Tibial nerve (tissue), 4 donors: ENCODE results near the gene CAVIN3. TPM values are rescaled to one million over a fixed set of nuclear protein-coding genes. Genes with fewer than 3 reads are reported as not detected.

Source experiments
- DNase-seq, 2 donors: peaks; one replicate each; pipeline ENCODE4 v3.0.0-alpha.2; 2019; ENCODE audit warnings: low spot score in 2 of 2
- H3K27ac ChIP-seq, 4 donors: fragments of 200-600 bp; sonication (generic) in 3 of 4; one replicate each; pipeline ENCODE4 v1.5.1; 2017 to 2019; ENCODE audit warnings: mild to moderate bottlenecking in 1 of 4
- H3K27me3 ChIP-seq, 2 donors: fragments of 200-600 bp; sonication (generic) in 1 of 2; one replicate each; pipeline versions ENCODE4 v1.5.1 to v1.6.0; 2017 to 2019
- H3K36me3 ChIP-seq, 3 donors: fragments of 200-600 bp; sonication (generic); one replicate each; pipeline ENCODE4 v1.5.1; 2018 to 2019
- H3K4me1 ChIP-seq, 4 donors: fragments of 200-600 bp; sonication (generic) in 3 of 4; one replicate each; pipeline ENCODE4 v1.5.1; 2017 to 2019
- H3K4me3 ChIP-seq, 4 donors: fragments of 200-600 bp; sonication (generic) in 3 of 4; one replicate each; pipeline ENCODE4 v1.5.1; 2017 to 2019; ENCODE audit warnings: mild to moderate bottlenecking in 1 of 4, moderate library complexity in 1 of 4
- H3K9me3 ChIP-seq, 4 donors: fragments of 200-600 bp; sonication (generic) in 3 of 4; one replicate each; pipeline ENCODE4 v1.5.1; 2017 to 2019
- EP300 ChIP-seq, 2 donors: sonication (generic); formaldehyde crosslinking; IDR thresholded peaks; one replicate each; pipeline ENCODE4 v1.6.1; 2017; ENCODE audit warnings: antibody characterized with exemption in 2 of 2, mild to moderate bottlenecking in 1 of 2
- POLR2A ChIP-seq, 2 donors: fragments of 450-650 bp; IDR thresholded peaks; one replicate each; pipeline ENCODE4 v1.6.1; 2017; ENCODE audit warnings: antibody characterized with exemption in 2 of 2, mild to moderate bottlenecking in 2 of 2, moderate library complexity in 2 of 2
- WGBS, 2 donors: methylation state at CpG; one replicate each; pipeline ENCODE4 v1.1.5; 2018; 5-methylcytosine and 5-hydroxymethylcytosine counted together
- total RNA-seq, 4 donors: library from RNA; depleted of rRNA; stranded (reverse); fragments of >200 nt; gene quantifications; one replicate each; pipeline ENCODE4 v1.1.0, GENCODE V29; 2016
- TF ChIP-seq, protein P1 (sequence below), 5 experiments: fragments of 200-600 bp in 3 of 5; fragments of 450-650 bp in 2 of 5; sonication (generic) in 3 of 5; IDR thresholded peaks; one replicate each; pipeline ENCODE4 v1.5.1; 2016 to 2019; ENCODE audit warnings: antibody characterized with exemption in 5 of 5, mild to moderate bottlenecking in 3 of 5, moderate library complexity in 2 of 5

The CAVIN3 gene
- total RNA-seq, 4 donors from 2014 or later = 270 to 598 (median 556) TPM

DNA sequence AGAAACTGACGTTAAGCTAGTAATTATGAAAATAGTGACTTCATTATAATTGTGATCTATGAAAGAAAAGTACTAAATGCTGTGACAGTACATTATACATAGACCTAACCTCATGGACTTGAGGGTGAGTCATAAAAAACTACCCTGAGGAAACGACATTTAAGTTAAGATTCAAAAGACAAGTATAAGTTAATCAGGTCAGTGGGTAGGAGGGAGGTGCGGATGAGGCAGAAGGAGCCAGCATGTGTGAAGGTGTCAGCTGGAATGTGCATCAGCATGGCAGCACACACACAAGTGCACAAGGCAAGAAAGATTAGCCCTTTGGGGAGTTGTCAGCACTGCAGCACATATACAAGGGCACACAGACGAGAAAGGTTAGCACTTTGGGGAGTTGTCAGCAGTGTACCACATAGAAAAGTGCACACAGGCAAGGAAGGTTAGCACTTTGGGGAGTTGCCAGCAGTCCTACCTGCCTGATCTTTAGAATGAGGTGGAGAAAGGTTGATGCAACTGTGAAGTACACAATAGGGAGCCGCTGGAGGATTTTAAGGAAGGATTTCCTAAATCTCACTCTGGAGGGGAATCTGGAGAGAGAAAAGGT is 31.6 kb upstream of the CAVIN3 start:
- DNase-seq = no peak
- H3K4me3 ChIP-seq = no peak overlapping the region
- no peak overlapping the region for H3K27ac ChIP-seq
- H3K27me3 ChIP-seq = no peaks in the 10 kb centered on the region
- H3K4me1 ChIP-seq = peaks cover 0 to 12% (median 0%) of the 10 kb centered on the region in 4 donors
- no peaks in the 10 kb centered on the region for H3K36me3 ChIP-seq
- TF ChIP-seq POLR2A (IDR thresholded peaks at IDR 0.05) = no peak
- TF ChIP-seq, protein P1, sequence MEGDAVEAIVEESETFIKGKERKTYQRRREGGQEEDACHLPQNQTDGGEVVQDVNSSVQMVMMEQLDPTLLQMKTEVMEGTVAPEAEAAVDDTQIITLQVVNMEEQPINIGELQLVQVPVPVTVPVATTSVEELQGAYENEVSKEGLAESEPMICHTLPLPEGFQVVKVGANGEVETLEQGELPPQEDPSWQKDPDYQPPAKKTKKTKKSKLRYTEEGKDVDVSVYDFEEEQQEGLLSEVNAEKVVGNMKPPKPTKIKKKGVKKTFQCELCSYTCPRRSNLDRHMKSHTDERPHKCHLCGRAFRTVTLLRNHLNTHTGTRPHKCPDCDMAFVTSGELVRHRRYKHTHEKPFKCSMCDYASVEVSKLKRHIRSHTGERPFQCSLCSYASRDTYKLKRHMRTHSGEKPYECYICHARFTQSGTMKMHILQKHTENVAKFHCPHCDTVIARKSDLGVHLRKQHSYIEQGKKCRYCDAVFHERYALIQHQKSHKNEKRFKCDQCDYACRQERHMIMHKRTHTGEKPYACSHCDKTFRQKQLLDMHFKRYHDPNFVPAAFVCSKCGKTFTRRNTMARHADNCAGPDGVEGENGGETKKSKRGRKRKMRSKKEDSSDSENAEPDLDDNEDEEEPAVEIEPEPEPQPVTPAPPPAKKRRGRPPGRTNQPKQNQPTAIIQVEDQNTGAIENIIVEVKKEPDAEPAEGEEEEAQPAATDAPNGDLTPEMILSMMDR (IDR thresholded peaks at IDR 0.05) = no peak
- H3K9me3 ChIP-seq = no peaks in the 10 kb centered on the region
- WGBS, 2 donors = 74 to 76% methylated on average over 5 of the region's 5 CpGs

DNA sequence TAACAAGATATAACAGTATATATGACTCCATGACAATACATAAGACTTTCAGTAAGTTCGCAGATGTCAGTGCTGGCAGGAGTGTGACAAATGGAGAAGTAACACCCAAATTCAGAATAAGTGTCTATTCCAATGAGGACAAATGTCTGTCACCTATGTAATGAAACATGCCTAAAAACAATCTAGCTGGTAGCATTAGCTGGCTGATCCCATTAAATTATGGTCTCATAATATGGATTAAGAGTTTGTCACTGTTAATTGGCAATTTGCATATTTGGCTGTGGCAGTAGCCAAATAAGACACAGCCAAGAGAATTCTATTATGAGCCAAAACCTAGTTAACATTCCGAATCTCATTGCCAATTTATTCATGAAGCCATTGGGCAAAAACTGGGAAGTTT is 30.2 kb upstream of the CAVIN3 start:
- Histone ChIP-seq H3K4me3 (no peak overlapping the region), H3K27me3 (no peaks in the 10 kb centered on the region), H3K4me1 (peaks cover 0 to 5% (median 0%) of the 10 kb centered on the region in 4 donors), H3K9me3 (no peaks in the 10 kb centered on the region), H3K27ac (no peak overlapping the region), H3K36me3 (no peaks in the 10 kb centered on the region)
- DNase-seq = no peak
- TF ChIP-seq, protein P1 (IDR thresholded peaks at IDR 0.05) = no peak
- no peak for TF ChIP-seq EP300 (IDR thresholded peaks at IDR 0.05)
- TF ChIP-seq POLR2A (IDR thresholded peaks at IDR 0.05) = no peak
- WGBS, 2 donors = 79 to 80% methylated on average over 2 of the region's 2 CpGs

DNA sequence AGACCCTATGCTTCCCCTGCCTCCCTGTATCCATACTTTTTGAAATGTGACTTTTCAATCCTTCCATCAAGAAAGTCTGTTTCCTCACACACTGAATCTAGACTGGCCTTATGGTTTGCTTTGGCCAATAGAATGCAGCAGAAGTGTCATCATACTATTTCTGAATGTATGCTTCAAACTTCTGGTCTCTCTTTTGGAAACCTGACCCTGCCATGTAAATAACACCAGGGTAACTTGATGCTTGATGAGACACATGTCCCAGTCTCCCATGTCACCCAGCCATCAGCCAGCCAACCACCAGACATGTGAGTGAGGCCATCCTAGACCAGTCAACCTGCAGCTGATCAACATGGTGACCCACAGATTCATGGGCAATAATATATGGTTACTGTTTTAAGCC is 29.7 kb upstream of the CAVIN3 start:
- Histone ChIP-seq H3K36me3 (no peaks in the 10 kb centered on the region), H3K4me3 (no peak overlapping the region), H3K27ac (no peak overlapping the region), H3K4me1 (peaks cover 0 to 5% (median 0%) of the 10 kb centered on the region in 4 donors), H3K27me3 (no peaks in the 10 kb centered on the region), H3K9me3 (no peaks in the 10 kb centered on the region)
- TF ChIP-seq, protein P1 (IDR thresholded peaks at IDR 0.05) = no peak
- TF ChIP-seq POLR2A (IDR thresholded peaks at IDR 0.05) (no peak), EP300 (IDR thresholded peaks at IDR 0.05) (no peak)
- DNase-seq = no peak

DNA sequence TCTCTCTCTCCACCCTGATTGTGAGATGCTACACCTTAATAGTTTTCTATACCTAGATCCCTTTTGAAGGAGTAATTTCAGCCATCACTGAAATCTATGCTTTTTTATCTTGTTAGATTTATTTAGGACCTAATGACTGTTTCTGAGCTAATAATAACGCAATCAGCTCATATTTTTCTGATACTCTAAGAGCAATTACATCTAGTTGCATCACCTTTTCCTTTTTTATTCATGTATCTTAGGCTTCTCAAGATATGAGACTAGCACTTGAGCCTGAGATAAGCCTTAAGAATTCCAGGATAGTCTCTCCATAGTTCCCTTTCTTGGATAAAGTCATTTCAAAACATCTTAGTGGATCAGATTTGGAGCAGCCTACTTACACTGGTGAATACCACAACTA is 25.1 kb upstream of the CAVIN3 start:
- DNase-seq = no peak
- no peaks in the 10 kb centered on the region for H3K9me3 ChIP-seq
- H3K36me3 ChIP-seq = no peaks in the 10 kb centered on the region
- no peak overlapping the region for H3K4me3 ChIP-seq
- H3K4me1 ChIP-seq = no peaks in the 10 kb centered on the region
- no peaks in the 10 kb centered on the region for H3K27me3 ChIP-seq
- H3K27ac ChIP-seq = no peak overlapping the region
- 93 to 98% methylated on average over 1 of the region's 1 CpG for WGBS, 2 donors
- TF ChIP-seq, protein P1 (IDR thresholded peaks at IDR 0.05) = no peak
- TF ChIP-seq POLR2A (IDR thresholded peaks at IDR 0.05) (no peak), EP300 (IDR thresholded peaks at IDR 0.05) (no peak)

DNA sequence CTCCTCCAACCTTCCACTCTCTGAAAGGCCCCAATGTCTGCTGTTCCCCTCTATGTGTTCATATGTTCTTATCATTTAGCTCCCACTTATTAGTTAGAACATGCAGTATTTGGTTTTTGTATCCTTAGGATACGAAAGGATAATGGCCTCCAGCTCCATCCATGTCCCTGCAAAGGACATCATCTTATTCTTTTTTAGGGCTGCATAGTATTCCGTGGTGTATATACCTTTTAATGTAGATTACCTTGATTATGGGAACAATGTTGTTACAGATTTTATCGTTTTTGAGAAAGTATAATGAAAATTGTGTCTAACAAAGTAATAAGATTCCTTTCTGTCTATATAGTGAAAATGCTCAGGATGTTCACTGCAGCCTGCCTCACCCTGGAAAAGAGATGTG is 16.0 kb upstream of the CAVIN3 start:
- Histone ChIP-seq H3K4me1 (peaks cover 0 to 8% (median 0%) of the 10 kb centered on the region in 4 donors), H3K36me3 (peaks cover 0 to 5% (median 0%) of the 10 kb centered on the region in 3 donors), H3K27ac (no peak overlapping the region), H3K27me3 (no peaks in the 10 kb centered on the region), H3K4me3 (no peak overlapping the region), H3K9me3 (no peaks in the 10 kb centered on the region)
- TF ChIP-seq, protein P1 (IDR thresholded peaks at IDR 0.05) = no peak
- TF ChIP-seq EP300 (IDR thresholded peaks at IDR 0.05) (no peak), POLR2A (IDR thresholded peaks at IDR 0.05) (no peak)
- DNase-seq = no peak
- WGBS, 2 donors = 92 to 95% methylated on average over 3 of the region's 3 CpGs
